GM18909 (cell line): ENCODE data around the gene CASKIN1.
"Not testable (repeated sequence)": the region's sequence is repeated elsewhere in the genome, so short reads cannot be mapped to it uniquely, and the experiment has no call there.

Experiments used
- ATAC-seq: cut with Tn5 transposase; IDR thresholded peaks from one replicate; pipeline ENCODE4 v1.9.1; 2021; ENCODE audit warnings: mild to moderate bottlenecking; ENCODE audit not compliant: unreplicated experiment, poor library complexity

Gene CASKIN1

DNA sequence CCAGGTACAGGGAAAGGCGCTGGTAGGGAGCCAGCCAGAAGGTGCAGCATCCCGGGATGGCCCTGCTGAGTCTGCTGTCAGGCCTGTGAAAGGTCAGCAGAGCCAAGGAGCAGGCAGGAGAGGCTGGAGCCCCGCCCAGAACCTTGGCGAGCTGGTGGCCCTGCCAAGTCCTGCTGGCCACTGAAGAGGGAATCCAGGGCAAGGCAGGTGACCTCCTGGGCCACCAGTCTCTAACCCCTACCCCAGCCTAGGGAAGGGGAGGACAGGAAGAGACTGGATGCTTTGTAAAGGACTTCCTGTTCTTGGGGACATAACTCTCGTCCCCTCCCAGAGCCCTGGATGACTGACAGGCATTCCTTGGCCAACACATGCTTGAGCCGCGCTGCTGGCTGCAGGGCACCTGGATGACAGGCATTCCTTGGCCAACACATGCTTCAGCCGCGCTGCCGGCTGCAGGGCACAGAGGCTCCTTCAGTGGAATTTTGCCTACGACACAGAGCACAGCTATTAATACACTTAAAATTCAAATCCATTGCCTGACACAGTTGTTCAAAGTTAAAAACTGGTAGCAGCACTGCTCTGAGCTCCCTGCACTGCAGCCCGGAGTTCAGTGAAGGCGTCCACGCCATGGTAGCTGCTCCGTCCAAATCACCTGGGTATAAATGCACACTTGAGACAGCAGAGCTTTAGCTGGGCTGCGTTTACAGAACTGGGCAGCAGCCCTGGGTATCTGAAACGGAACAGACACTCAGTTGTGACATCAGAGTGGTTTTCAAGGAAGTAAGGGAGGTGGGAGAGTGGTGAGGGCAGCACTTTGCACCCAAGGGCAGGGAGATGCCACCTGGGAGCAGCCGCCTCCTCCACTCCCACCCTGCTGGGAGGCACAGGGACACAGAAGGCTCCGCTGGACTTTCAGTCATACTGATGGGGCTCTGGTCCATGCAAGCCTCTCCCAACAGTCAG is 16.2 kb upstream of the CASKIN1 start:
- ATAC-seq, result no peak

GRCh38 chr16:2211923-2212347 is 15.5 kb upstream of the CASKIN1 start:
- ATAC-seq, result no peak

DNA sequence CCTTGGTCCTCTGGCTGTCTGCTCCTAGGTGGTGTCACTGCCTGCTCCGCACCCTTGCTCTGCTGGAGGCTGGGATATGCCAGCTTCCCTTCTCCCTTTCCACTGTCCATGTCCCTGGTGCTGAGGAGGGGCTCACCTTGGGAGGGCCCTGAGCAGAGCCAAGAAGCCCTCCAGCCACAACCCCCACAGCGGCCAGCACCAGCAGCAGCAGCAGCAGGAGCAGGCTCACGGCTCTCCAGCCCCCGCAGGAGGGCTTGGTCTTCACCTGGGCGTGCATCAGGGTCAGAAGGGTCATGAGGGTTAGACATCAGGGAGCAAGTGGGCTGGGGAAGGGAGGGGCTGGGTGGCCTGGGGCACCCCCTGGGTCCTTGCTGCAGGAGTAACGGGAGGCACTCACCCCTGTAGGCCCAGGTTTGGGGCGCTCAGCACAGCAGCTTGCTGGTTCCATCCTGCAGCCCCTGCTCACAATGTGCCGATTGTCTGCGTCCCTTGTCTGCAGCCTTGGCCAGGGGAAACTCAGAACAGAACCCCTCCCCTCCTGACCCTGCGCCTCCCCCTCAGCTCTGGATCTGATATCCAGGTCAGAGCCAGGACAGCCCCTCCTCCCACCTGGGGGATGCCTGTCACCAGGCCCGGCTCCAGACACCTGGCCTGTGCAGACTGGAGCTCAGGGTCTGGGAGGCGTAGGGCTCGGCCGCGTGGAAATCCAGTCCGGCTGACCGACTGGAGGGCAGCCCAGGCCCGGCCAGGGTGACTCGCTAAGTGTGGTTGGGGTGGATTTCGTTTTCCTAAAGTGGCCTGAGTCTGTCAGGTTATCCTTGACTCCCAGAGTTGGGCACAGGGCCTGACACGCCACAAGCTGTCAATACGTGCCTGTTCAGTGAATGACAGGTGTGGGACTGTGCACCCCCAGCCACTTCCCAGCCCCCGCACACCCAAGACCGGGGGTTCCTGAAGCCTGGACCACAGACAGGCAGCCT is 14.3 kb upstream of the CASKIN1 start, which contains the start of gene BRICD5:
Gene BRICD5 (minus strand): TSS at position 478 of the 980 bp plus-strand sequence. CDS start 30 bp downstream, at position 448.
- ATAC-seq, result no peak

GRCh38 chr16:2210009-2210332 is 13.6 kb upstream of the CASKIN1 start:
- ATAC-seq, result no peak

DNA sequence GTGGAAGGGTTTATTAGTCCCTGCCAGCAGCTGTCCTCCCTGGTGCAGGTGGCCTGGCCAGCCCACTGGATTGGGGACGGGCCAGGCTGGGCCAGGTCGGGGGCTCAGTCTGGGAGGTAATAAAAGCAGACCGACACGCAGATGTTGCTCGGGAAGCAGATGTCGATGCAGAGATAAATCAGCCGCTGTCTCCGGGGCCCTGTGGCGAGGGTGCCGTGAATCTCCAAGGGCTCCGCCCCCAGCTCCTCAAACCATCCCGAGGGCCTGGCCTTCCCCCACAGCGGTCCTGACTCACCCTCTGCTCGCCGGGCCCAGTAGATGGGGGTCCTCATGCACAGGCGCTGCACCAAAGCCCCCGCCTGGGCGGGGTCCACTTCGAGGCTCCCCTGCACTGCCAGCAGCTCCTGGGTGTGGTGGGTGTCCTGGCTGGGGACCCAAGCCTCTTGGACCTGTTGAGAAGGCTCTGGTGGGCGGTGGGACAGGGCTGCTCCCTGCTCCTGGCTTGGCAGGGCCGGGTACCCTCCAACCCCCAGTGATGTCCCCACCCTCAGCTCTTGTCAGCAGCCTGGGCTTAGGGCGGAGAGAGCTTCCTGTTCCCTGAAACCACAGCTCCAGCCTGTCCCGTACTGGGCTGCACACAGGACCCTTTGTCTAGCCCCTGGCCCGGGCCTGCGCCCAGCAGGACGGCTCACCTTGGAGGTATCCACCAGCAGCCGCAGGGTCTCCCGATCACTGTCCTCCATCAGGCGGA is 13.0 kb upstream of the CASKIN1 start:
- ATAC-seq, result no peak

GRCh38 chr16:2208772-2209171 is 12.4 kb upstream of the CASKIN1 start:
- ATAC-seq, result no peak

DNA sequence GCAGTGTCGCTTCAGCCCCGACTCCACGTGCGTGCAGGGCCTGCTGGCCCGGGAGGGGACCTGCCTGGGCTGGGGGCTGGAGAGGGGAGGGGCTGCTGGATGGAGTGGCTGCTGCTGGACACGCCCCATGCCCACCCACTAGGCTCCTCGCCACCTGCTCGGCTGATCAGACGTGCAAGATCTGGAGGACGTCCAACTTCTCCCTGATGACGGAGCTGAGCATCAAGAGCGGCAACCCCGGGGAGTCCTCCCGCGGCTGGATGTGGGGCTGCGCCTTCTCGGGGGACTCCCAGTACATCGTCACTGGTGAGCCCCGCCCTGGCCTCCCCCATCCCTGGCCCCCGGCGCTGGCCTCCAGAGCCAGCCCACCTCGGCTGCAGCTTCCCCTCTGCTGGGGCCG is 11.9 kb upstream of the CASKIN1 start:
- no peak for ATAC-seq

GRCh38 chr16:2207872-2208271 is 11.5 kb upstream of the CASKIN1 start:
- ATAC-seq, result no peak

- no peak for ATAC-seq
Measured at GRCh38 chr16:2206780-2207433, 10.5 kb upstream of the CASKIN1 start.

DNA sequence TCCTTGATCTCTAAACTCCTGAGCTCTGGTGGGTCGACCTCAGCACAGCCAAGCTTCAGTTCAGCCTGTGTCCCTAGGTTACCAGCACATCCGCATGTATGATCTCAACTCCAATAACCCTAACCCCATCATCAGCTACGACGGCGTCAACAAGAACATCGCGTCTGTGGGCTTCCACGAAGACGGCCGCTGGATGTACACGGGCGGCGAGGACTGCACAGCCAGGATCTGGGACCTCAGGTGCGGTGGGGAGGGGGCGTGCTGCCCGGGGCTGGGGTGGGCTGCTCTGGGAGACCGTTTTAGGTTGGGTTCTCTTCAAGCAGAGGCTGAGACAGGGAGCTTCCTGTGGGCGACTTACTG is 10.0 kb upstream of the CASKIN1 start:
- no peak for ATAC-seq

DNA sequence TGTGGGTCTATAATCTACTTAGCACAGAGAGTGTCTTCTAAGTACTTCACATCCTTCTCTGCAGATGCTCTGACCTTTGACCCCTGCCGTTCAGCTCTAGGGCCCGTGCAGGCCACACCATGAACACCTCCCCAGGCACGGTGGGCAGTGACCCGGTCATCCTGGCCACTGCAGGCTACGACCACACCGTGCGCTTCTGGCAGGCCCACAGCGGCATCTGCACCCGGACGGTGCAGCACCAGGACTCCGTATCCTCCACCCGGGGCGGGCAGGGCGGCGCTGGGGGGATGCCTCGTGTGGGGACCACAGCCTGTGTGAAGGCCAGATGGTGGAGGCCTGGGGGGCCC is 9.5 kb upstream of the CASKIN1 start:
- ATAC-seq, result peak; percentile 4

DNA sequence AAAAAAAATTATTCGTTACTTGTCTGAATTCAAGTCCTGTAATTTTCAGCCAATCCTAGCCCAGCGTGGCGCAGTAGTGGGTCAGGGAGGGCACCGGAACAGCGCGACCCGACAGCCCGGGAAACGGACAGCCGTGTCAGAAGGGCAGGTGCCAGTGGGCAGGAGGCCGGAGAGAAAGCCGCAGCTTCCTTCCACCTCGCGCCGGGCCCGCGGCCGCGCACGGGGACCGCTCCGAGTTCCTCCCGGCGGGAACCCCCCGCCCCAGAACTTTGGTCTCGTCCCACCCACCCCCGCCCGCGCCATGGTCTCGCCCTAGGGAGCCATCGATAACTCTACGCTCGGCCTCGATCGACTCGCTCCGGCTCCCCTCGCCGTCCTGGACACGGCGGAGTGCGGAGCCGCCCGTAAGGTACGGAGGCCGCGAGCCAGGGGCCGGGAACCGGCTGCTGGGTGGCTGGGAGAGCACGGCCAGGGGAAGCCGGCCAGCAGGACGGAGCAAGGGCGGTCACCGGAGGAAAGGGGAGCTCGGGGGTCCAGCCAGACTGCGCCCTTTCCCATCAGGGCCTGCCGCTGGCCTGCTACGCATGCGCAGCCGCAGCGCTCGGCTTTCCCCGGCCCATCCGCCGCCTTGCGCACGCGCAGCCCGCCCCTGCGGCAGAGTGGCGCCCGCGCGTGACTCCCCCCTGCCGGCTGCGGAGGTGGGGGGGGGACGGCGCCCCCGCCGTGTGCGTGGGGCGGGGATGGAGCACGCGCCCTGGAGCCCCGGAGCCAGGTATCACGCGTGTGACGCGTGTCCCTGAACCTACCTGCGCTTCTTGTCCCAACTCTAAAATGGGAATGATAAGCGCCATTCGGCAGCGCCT is 8.9 kb upstream of the CASKIN1 start, which contains the start of gene MLST8:
Gene MLST8 (plus strand): TSS at position 351 of the 863 bp plus-strand sequence. CDS start 632 bp downstream, outside the sequence.
- peak; percentile 83 for ATAC-seq

DNA sequence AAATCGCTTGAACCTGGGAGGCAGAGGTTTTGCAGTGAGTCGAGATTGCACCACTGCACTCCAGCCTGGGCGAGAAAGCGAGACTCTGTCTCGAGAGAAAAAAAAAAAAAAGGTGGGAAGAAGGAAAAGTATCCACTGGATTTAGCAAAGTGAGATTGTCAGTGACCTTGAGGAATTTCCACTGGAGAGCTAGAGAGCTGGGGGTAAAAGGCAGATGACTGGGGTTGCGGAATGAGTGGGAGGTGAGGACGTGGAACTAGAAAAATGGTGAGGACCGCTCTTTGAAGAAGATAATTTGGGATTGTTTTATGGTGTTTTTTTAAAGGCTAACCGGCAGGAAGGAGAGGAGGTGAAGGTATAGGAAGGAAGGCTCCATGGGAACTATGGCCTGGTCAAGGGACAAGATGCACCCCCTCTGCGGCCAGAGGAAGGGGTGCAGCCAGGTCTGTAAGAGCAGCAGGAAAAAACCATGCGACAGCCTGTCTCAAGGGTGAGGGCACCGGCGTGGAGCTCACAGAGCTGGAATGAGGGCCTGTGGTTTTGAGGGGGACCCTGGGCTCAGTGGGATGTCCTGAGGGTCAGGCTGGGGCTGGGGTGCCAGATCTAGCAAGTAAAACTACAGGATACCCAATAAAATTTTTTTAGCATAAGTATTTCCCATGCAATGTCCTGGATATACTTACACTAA is 8.2 kb upstream of the CASKIN1 start:
- no peak for ATAC-seq

DNA sequence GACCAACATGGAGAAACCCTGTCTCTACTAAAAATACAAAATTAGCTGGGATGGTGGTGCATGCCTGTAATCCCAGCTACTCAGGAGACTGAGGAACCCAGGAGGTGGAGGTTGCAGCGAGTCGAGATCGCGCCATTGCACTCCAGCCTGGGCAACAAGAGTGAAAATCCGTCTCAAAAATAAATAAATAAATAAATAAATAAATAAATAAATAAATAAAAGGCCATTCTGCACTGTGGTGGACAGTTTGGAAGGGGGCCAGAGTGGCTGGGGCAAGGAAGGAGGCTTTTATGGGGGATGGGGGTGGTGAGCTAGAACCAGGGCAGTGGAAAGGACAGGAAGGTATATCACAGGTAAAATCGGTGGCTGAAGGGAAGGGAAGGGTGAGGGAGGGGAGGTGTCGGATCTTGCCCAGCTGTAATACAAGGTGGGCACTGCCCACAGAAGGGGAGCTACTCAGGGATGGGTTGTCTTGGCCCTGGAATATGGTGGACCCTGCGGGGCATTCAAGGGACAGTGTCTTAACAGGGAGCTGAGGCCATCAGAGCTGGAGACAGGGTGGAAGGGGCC is 6.8 kb upstream of the CASKIN1 start:
- ATAC-seq, result not testable (repeated sequence)

DNA sequence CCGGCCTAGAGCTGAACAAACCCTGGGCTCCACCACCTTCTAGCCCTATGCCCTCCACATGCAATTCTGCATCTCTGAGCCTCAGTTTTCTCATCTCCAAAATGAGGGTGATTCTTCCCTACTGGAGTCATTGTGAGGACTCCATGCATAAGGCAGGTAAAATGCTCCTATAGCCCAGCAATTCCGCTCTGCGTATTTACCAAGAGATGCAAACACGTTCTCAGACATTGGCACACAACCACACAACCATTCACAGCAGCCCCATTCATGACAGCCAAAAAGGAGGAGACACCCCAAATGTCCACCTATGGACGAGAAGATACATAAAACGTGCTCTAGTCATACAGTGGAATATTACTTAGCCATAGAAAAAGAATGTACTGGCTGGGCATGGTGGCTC is 3.9 kb upstream of the CASKIN1 start:
- ATAC-seq, result no peak

DNA sequence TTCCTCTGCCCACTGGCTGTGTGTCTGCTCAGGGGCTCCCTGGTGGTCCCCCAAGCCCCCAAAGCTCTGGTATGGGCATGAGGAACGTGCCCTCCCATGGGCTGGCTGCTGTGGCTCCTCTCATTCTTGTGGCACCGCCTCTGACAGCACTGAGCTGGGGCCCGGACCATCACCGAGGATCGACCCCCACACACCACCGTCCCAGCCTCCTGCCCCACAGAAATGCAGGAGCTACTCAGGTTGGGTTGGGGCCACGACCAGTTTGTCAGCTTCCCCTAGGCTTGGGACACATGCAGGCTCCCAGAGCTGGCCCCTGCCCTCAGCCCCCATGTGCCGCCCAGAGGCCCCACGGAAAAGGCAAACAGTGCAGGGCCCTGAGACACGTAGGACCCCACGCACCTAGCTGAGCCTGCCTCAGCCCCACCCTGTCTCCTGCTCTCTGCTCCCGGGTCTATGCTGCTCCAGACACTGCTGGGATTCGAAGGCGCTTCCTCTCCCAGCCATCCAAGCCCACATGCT is 3.3 kb upstream of the CASKIN1 start:
- ATAC-seq, result no peak

GRCh38 chr16:2199095-2199494 is 2.7 kb upstream of the CASKIN1 start:
- ATAC-seq, result no peak

GRCh38 chr16:2198283-2198682 is 1.9 kb upstream of the CASKIN1 start:
- ATAC-seq, result no peak
